HepG2 (cell line): ENCODE measurements around the gene MUC13. TPM values are rescaled to one million over a fixed set of nuclear protein-coding genes. Genes with fewer than 3 reads are reported as not detected.
A peak's percentile ranks its signal among the peaks of the same experiment; 100 is the strongest.

ENCODE experiments used
- AGO1 ChIP-seq: fragments of 200-400 bp; formaldehyde crosslinking; IDR thresholded peaks from 2 replicates; pipeline ENCODE4 v1.6.1; 2017; ENCODE audit warnings: mild to moderate bottlenecking, low read depth, low read length, moderate library complexity; ENCODE audit not compliant: poor library complexity, severe bottlenecking
- AHR ChIP-seq: IDR thresholded peaks from 2 replicates; pipeline ENCODE4 v1.6.1; 2018; ENCODE audit warnings: missing genetic modification reagents, missing compliant biosample characterization
- CREM ChIP-seq, 2 experiments: sonication (generic) in 1 of 2; formaldehyde crosslinking in 1 of 2; IDR thresholded peaks; 2 replicates each; pipeline versions ENCODE4 v1.4.0 to v1.6.1; 2016 to 2020; ENCODE audit warnings: antibody characterized with exemption in 1 of 2, mild to moderate bottlenecking in 1 of 2, missing genetic modification reagents in 1 of 2
- DMAP1 ChIP-seq: IDR thresholded peaks from 2 replicates; pipeline ENCODE4 v1.6.1; 2016
- ERF ChIP-seq: IDR thresholded peaks from 2 replicates; pipeline ENCODE4 v1.6.1; 2018; ENCODE audit warnings: missing biosample characterization, missing genetic modification reagents
- ETV6 ChIP-seq: sonication (generic); formaldehyde crosslinking; conservative IDR thresholded peaks from 2 replicates; pipeline ENCODE4 v1.4.0; 2020; ENCODE audit warnings: missing genetic modification reagents
- FLYWCH1 ChIP-seq: sonication (generic); formaldehyde crosslinking; IDR thresholded peaks from 2 replicates; pipeline ENCODE4 v1.8.1; 2023; ENCODE audit warnings: mild to moderate bottlenecking, missing genetic modification reagents
- GATAD2A ChIP-seq: IDR thresholded peaks from 2 replicates; pipeline ENCODE4 v1.6.1; 2016
- GRHL1 ChIP-seq: sonication (generic); formaldehyde crosslinking; conservative IDR thresholded peaks from 2 replicates; pipeline ENCODE4 v1.8.0; 2022; ENCODE audit warnings: missing genetic modification reagents
- MTERF4 ChIP-seq: sonication (generic); formaldehyde crosslinking; IDR thresholded peaks from 2 replicates; pipeline ENCODE4 v1.8.0; 2023; ENCODE audit warnings: mild to moderate bottlenecking, missing genetic modification reagents
- NCOA1 ChIP-seq: sonication (generic); formaldehyde crosslinking; IDR thresholded peaks from 2 replicates; pipeline ENCODE4 v1.9.0; 2021; ENCODE audit warnings: missing genetic modification reagents
- NFKB2 ChIP-seq: sonication (generic); formaldehyde crosslinking; IDR thresholded peaks from 2 replicates; pipeline ENCODE4 v1.4.0; 2020; ENCODE audit warnings: missing genetic modification reagents, borderline replicate concordance
- RARG ChIP-seq: sonication (generic); formaldehyde crosslinking; IDR thresholded peaks from 2 replicates; pipeline ENCODE4 v1.4.0; 2020; ENCODE audit warnings: low read depth, mild to moderate bottlenecking, missing genetic modification reagents
- SMARCC2 ChIP-seq: fragments of 450-650 bp; IDR thresholded peaks from 2 replicates; pipeline ENCODE4 v1.6.1; 2017; ENCODE audit warnings: antibody characterized with exemption, mild to moderate bottlenecking
- TOPORS ChIP-seq: sonication (generic); formaldehyde crosslinking; IDR thresholded peaks from 2 replicates; pipeline ENCODE4 v1.8.0; 2023; ENCODE audit warnings: mild to moderate bottlenecking, missing genetic modification reagents
- TSC22D2 ChIP-seq: sonication (generic); formaldehyde crosslinking; IDR thresholded peaks from 2 replicates; pipeline ENCODE4 v1.5.1; 2020; ENCODE audit warnings: missing genetic modification reagents, mild to moderate bottlenecking, borderline replicate concordance
- U2AF1 ChIP-seq: fragments of 200-400 bp; formaldehyde crosslinking; optimal IDR thresholded peaks from 2 replicates; pipeline ENCODE3; 2017; ENCODE audit warnings: mild to moderate bottlenecking, low read depth, low read length
- ZBTB46 ChIP-seq: sonication (generic); formaldehyde crosslinking; IDR thresholded peaks from 2 replicates; pipeline ENCODE4 v1.4.0; 2020; ENCODE audit warnings: mild to moderate bottlenecking, missing genetic modification reagents, borderline replicate concordance
- ZBTB7B ChIP-seq: sonication (generic); formaldehyde crosslinking; IDR thresholded peaks from 2 replicates; pipeline ENCODE4 v1.4.0; 2020; ENCODE audit warnings: missing genetic modification reagents
- ZFY ChIP-seq: sonication (generic); formaldehyde crosslinking; IDR thresholded peaks from 2 replicates; pipeline ENCODE4 v1.4.0; 2020; ENCODE audit warnings: missing genetic modification reagents
- ZNF143 ChIP-seq: sonication (generic); formaldehyde crosslinking; IDR thresholded peaks from 2 replicates; pipeline ENCODE4 v1.4.0; 2020; ENCODE audit warnings: missing genetic modification reagents
- ZNF513 ChIP-seq: sonication (generic); formaldehyde crosslinking; conservative IDR thresholded peaks from 2 replicates; pipeline ENCODE4 v1.5.0; 2020; ENCODE audit warnings: missing genetic modification reagents
- ZNF550 ChIP-seq: sonication (generic); formaldehyde crosslinking; IDR thresholded peaks from 2 replicates; pipeline ENCODE4 v1.4.0; 2020; ENCODE audit warnings: mild to moderate bottlenecking, missing genetic modification reagents, borderline replicate concordance
- ZNF570 ChIP-seq: sonication (generic); formaldehyde crosslinking; IDR thresholded peaks from 2 replicates; pipeline ENCODE4 v1.4.0; 2020; ENCODE audit warnings: mild to moderate bottlenecking, missing genetic modification reagents, borderline replicate concordance
- ZNF678 ChIP-seq: sonication (generic); formaldehyde crosslinking; IDR thresholded peaks from 2 replicates; pipeline ENCODE4 v1.4.0; 2020; ENCODE audit warnings: mild to moderate bottlenecking, missing genetic modification reagents
- ZNF777 ChIP-seq: sonication (generic); formaldehyde crosslinking; IDR thresholded peaks from 2 replicates; pipeline ENCODE4 v1.4.0; 2020; ENCODE audit warnings: missing genetic modification reagents
- polyA plus RNA-seq, 8 experiments: library from polyadenylated mRNA; depleted of rRNA in 3 of 8; stranded (reverse) in 7 of 8; unstranded in 1 of 8; fragments of >200 nt; fragmentation: Illumina TruSeq in 4 of 8; extraction: Trizol in 4 of 8; gene quantifications; 2 replicates each; pipeline versions ENCODE4 v1.2.1 to v1.2.3, GENCODE V29; 2011 to 2016; ENCODE audit warnings: low read depth in 4 of 8, missing spikeins in 1 of 8, mixed read lengths in 1 of 8; ENCODE audit not compliant: insufficient read depth in 1 of 8
- total RNA-seq, 5 experiments: library from RNA; depleted of rRNA; stranded (reverse); fragments of >200 nt; fragmentation: Illumina TruSeq; extraction: Trizol; gene quantifications; 2 replicates each; pipeline ENCODE4 v1.2.3, GENCODE V29; 2016; ENCODE audit warnings: low read depth in 1 of 5

MUC13 gene
- total and polyA plus RNA-seq, 2 of the 13 experiments (the other 11 are each of a cell fraction or from before 2014, with no cell fraction given) = 0.04 to 1.2 TPM

- no peak for TF ChIP-seq GRHL1 (CRISPR knock-in tag)
- no peak for TF ChIP-seq ZNF513 (CRISPR knock-in tag)
- no peak for TF ChIP-seq FLYWCH1 (CRISPR knock-in tag)
- no peak for TF ChIP-seq ZNF550 (CRISPR knock-in tag)
- peak; percentile 61; the same call in 1 of the 2 replicates for TF ChIP-seq ZBTB7B
- TF ChIP-seq RARG (CRISPR knock-in tag) = no peak
- no peak for TF ChIP-seq AGO1
- no peak for TF ChIP-seq ZNF570 (CRISPR knock-in tag)
- no peak for TF ChIP-seq AHR (CRISPR knock-in tag)
- no peak for TF ChIP-seq ZNF678
- TF ChIP-seq CREM (IDR thresholded peaks at IDR 0.05) = no peak
- no peak for TF ChIP-seq CREM (CRISPR knock-in tag; IDR thresholded peaks at IDR 0.05)
- no peak for TF ChIP-seq NFKB2 (CRISPR knock-in tag)
- TF ChIP-seq TOPORS (CRISPR knock-in tag) = no peak
- TF ChIP-seq ZNF777 (CRISPR knock-in tag) = peak; percentile 82
- TF ChIP-seq SMARCC2 = no peak
- no peak for TF ChIP-seq MTERF4 (CRISPR knock-in tag)
- TF ChIP-seq ZFY = peak; percentile 68
- no peak; the same call in 1 of the 2 replicates for TF ChIP-seq ERF (CRISPR knock-in tag)
- no peak for TF ChIP-seq U2AF1
- TF ChIP-seq ZNF143 (CRISPR knock-in tag) = no peak
- TF ChIP-seq NCOA1 (CRISPR knock-in tag) = no peak
- peak; percentile 61; the same call in 1 of the 2 replicates for TF ChIP-seq TSC22D2 (CRISPR knock-in tag)
- TF ChIP-seq ZBTB46 = no peak
- TF ChIP-seq DMAP1 (CRISPR knock-in tag) = 0 out of 2 replicates have a peak, but pooled peaks have one; percentile 27
- no peak for TF ChIP-seq ETV6
- no peak for TF ChIP-seq GATAD2A (CRISPR knock-in tag)
These were observed 48.1 kb downstream of the MUC13 start (continued) for GRCh38 chr3:124886168-124887056.
